Osteoblast (primary cell): ENCODE measurements around the gene RAB9A. TPM values are rescaled to one million over a fixed set of nuclear protein-coding genes. Genes with fewer than 3 reads are reported as not detected.

ENCODE experiments used
- DNase-seq: peaks from one replicate; pipeline ENCODE4 v3.0.0; 2011; ENCODE audit warnings: low spot score, mixed read lengths; ENCODE audit not compliant: insufficient read length; ENCODE audit errors: missing footprints
- H2AFZ ChIP-seq: 2 replicates; pipeline ENCODE4 v1.6.0; 2011; ENCODE audit warnings: mild to moderate bottlenecking, low read length
- H3K27ac ChIP-seq: 2 replicates; pipeline ENCODE4 v1.5.1; 2011; ENCODE audit warnings: mild to moderate bottlenecking, low read depth, low read length, moderate library complexity
- H3K27me3 ChIP-seq: 2 replicates; pipeline ENCODE4 v1.6.0; 2012; ENCODE audit warnings: mild to moderate bottlenecking, control low read depth, inconsistent platforms, low read length, moderate library complexity; ENCODE audit not compliant: insufficient read depth
- H3K36me3 ChIP-seq: 2 replicates; pipeline ENCODE4 v1.5.1; 2011; ENCODE audit warnings: mild to moderate bottlenecking, low read length, control low read depth, moderate library complexity; ENCODE audit not compliant: insufficient read depth
- H3K4me1 ChIP-seq: 2 replicates; pipeline ENCODE4 v1.5.1; 2011; ENCODE audit warnings: mild to moderate bottlenecking, low read length, control low read depth, moderate library complexity; ENCODE audit not compliant: insufficient read depth
- H3K4me2 ChIP-seq: 2 replicates; pipeline ENCODE4 v1.6.0; 2011; ENCODE audit warnings: mild to moderate bottlenecking, low read length; ENCODE audit not compliant: insufficient read depth
- H3K4me3 ChIP-seq: fragments of 200-600 bp; sonication (generic); 3 replicates; pipeline ENCODE4 v1.5.1; 2012; ENCODE audit warnings: mild to moderate bottlenecking, low read length, inconsistent platforms; ENCODE audit not compliant: insufficient read depth
- H3K79me2 ChIP-seq: 2 replicates; pipeline ENCODE4 v1.6.0; 2012; ENCODE audit warnings: mild to moderate bottlenecking, low read length, control low read depth, inconsistent platforms; ENCODE audit not compliant: insufficient read depth
- H3K9me3 ChIP-seq: 2 replicates; pipeline ENCODE4 v1.5.1; 2011; ENCODE audit warnings: low read depth, low read length, control low read depth
- H4K20me1 ChIP-seq: 2 replicates; pipeline ENCODE4 v1.6.0; 2012; ENCODE audit warnings: mild to moderate bottlenecking, low read length, control low read depth; ENCODE audit not compliant: insufficient read depth
- total RNA-seq: library from RNA; depleted of rRNA; stranded (reverse); fragments of >200 nt; gene quantifications from 2 replicates; pipeline ENCODE4 v1.2.3, GENCODE V29; 2012
- TF ChIP-seq, protein P1 (sequence below): IDR thresholded peaks from 2 replicates; pipeline ENCODE4 v1.5.1; 2011; ENCODE audit warnings: mild to moderate bottlenecking, low read depth, low read length, moderate library complexity; ENCODE audit errors: extremely low read depth

RAB9A gene
- total RNA-seq, 1 donor = 63.0 TPM

DNA sequence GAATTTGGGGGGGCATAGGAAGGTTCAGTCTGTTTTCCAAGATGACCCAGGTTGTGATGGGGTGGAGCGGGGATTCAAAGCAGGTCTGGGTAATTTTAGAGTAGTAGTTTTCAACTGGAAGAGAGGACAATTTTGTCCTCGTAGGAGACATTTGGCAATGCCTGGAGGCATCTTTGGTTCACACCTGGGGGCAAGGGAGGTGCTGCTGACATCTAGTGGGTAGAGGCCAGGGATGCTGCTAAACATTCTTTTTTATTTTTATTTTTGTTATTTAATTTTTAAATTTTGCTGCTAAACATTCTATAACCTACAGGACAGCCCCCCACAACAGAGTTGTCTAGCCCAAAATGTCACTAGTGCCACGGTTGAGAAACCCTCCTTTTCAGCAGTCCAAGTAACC lies 1.9 kb downstream of the RAB9A start:
- Histone ChIP-seq H3K4me2 (peak overlapping the region; percentile 93), H3K27me3 (no peaks in the 10 kb centered on the region), H4K20me1 (peaks cover 30% of the 10 kb centered on the region), H3K4me1 (peaks cover 29% of the 10 kb centered on the region), H2AFZ (no peak overlapping the region), H3K4me3 (peak overlapping the region; percentile 89), H3K79me2 (peaks cover 67% of the 10 kb centered on the region), H3K9me3 (no peaks in the 10 kb centered on the region), H3K36me3 (no peaks in the 10 kb centered on the region), H3K27ac (no peak overlapping the region)
- DNase-seq = no peak
- TF ChIP-seq, protein P1, sequence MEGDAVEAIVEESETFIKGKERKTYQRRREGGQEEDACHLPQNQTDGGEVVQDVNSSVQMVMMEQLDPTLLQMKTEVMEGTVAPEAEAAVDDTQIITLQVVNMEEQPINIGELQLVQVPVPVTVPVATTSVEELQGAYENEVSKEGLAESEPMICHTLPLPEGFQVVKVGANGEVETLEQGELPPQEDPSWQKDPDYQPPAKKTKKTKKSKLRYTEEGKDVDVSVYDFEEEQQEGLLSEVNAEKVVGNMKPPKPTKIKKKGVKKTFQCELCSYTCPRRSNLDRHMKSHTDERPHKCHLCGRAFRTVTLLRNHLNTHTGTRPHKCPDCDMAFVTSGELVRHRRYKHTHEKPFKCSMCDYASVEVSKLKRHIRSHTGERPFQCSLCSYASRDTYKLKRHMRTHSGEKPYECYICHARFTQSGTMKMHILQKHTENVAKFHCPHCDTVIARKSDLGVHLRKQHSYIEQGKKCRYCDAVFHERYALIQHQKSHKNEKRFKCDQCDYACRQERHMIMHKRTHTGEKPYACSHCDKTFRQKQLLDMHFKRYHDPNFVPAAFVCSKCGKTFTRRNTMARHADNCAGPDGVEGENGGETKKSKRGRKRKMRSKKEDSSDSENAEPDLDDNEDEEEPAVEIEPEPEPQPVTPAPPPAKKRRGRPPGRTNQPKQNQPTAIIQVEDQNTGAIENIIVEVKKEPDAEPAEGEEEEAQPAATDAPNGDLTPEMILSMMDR = peak; percentile 23

DNA sequence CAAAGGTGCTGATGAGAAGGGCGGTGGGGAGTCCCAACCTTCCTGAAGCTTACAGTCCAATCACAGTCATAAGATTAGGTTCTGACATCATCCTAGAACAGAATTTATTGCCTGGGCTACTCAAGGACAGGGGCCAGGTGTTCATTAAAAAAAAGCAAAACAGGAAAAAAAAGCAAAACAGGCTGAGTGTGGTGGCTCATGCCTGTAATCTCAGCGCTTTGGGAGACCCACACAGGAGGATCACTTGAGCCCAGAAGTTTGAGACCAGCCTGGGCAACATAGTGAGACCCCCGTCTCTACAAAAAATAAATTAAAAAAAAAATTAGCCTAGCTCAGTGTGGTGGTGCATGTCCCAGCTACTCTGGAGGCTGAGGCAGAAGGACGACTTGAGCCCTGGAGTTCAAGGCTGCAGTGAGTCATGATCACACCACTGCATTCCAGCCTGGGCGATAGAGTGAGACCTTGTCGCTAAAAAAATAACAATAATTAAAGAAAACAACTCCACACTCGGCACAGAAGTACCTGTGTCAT lies 3.0 kb downstream of the RAB9A start:
- Histone ChIP-seq H4K20me1 (peaks cover 37% of the 10 kb centered on the region), H2AFZ (no peak overlapping the region), H3K27me3 (no peaks in the 10 kb centered on the region), H3K9me3 (no peaks in the 10 kb centered on the region), H3K27ac (no peak overlapping the region), H3K4me3 (no peak overlapping the region), H3K4me2 (no peak overlapping the region), H3K36me3 (no peaks in the 10 kb centered on the region), H3K4me1 (peaks cover 29% of the 10 kb centered on the region), H3K79me2 (peaks cover 77% of the 10 kb centered on the region)
- TF ChIP-seq, protein P1 = no peak
- no peak for DNase-seq

DNA sequence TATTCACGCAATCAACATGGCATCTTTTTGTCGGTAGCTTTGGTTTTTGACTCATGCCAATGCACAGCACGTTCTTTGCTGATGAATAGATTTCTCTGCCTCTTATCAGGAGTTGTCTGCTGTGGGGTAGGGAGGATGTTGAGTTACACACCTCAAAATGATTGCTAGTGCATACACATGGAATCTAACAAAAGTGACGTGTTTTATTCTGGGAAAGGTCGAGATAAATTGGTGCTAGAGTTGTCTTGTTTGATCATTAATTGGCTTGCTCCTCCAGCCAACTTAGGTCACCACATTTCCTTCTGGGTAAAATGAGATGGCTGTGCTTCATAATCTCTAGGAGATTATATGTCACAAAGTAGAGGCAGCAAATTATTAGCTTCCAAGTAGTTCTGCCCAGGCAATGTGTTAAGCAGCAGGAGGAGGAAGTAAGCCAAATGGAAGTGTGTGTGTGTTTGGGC lies 3.9 kb downstream of the RAB9A start:
- no peak overlapping the region for H3K4me2 ChIP-seq
- TF ChIP-seq, protein P1 = no peak
- no peaks in the 10 kb centered on the region for H3K27me3 ChIP-seq
- no peak overlapping the region for H3K4me3 ChIP-seq
- no peak overlapping the region for H3K27ac ChIP-seq
- peaks cover 29% of the 10 kb centered on the region for H3K4me1 ChIP-seq
- H3K36me3 ChIP-seq = no peaks in the 10 kb centered on the region
- no peaks in the 10 kb centered on the region for H3K9me3 ChIP-seq
- peaks cover 41% of the 10 kb centered on the region for H4K20me1 ChIP-seq
- peak; percentile 38 for DNase-seq
- no peak overlapping the region for H2AFZ ChIP-seq
- peaks cover 86% of the 10 kb centered on the region for H3K79me2 ChIP-seq

DNA sequence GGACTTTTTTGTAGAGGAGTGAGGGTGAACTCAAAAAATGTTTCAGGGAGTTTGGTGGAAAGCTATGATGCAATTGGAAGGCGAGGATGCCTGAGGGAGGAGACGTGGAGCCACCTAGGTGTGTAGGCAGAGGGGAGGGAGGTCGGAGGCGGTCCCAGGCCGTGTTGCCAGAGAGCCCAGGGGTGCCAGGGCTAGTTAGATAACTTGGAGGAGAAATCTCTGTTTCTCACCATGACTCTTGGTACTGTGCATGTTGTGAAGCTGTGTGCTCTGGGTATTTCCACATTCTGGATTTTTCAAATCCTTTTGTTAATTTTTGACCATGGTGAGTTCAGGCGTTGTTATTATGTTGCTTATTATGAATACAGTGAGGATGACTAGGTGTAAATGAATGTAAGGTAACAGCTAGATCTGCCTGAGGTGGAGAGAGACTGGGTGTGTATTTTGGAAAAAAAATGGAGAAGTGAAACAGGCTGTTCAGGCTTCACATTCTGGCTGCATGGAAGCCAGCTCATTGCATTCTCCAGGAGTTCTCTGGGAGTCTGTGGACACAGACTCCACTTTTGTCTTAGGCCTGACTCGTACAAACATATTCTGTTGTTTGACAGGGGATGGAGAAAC lies 4.5 kb downstream of the RAB9A start:
- H3K27ac ChIP-seq = peak overlapping the region; percentile 25
- no peaks in the 10 kb centered on the region for H3K27me3 ChIP-seq
- H3K4me1 ChIP-seq = peaks cover 29% of the 10 kb centered on the region
- TF ChIP-seq, protein P1 = no peak
- no peaks in the 10 kb centered on the region for H3K9me3 ChIP-seq
- DNase-seq = no peak
- no peak overlapping the region for H3K4me2 ChIP-seq
- H3K4me3 ChIP-seq = no peak overlapping the region
- H3K36me3 ChIP-seq = no peaks in the 10 kb centered on the region
- H4K20me1 ChIP-seq = peaks cover 47% of the 10 kb centered on the region
- no peak overlapping the region for H2AFZ ChIP-seq
- peaks cover 93% of the 10 kb centered on the region for H3K79me2 ChIP-seq
